SH-SY5Y (cell line): Measurements from ENCODE around the gene MRPL55.

Experiments used
- GATA2 ChIP-seq: IDR thresholded peaks from 2 replicates; pipeline ENCODE4 v1.6.1; 2011; ENCODE audit warnings: mild to moderate bottlenecking, low read depth, low read length
- GATA3 ChIP-seq: IDR thresholded peaks from 2 replicates; pipeline ENCODE4 v1.6.1; 2011; ENCODE audit warnings: low read depth, mild to moderate bottlenecking, low read length, moderate library complexity

GRCh38 chr1:228104526-228105269 is 4.4 kb downstream of the MRPL55 start:
- no peak for TF ChIP-seq GATA2
- no peak for TF ChIP-seq GATA3
